ENCODE data around the gene CSGALNACT2. TPM values are rescaled to one million over a fixed set of nuclear protein-coding genes. Genes with fewer than 3 reads are reported as not detected.
"Not testable (repeated sequence)": the region's sequence is repeated elsewhere in the genome, so short reads cannot be mapped to it uniquely, and the experiment has no call there.

CSGALNACT2 gene
- total and polyA plus RNA-seq, 4 experiments from 2014 or later, result 21.1 to 48.2 (median 34.4) TPM

DNA sequence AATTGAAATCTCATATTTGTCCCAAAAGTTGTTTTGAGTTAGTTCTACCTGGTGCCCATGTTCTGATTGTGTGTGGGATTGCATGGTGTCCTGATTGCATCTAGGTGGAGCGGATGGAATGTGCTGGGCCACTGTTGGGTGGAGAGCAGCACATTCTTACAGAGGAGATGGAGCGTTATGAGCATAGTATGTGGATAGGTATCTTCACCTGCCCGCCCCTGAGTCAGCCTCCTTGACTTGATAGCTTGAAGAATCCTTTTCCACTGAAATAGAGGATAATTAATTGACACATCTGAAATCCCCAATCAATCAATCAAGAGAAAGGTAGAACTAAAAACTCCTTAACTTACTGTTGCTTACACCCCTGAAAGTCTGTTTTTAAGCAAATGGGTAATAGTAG lies 45.5 kb downstream of the CSGALNACT2 start:
- peaks cover 24% of the 10 kb centered on the region for H3K36me3 ChIP-seq (ENCODE audit: insufficient read depth, low read length)
- H3K9me3 Mint-ChIP-seq; H3K4me3 Mint-ChIP-seq; H3K27ac ChIP-seq (ENCODE audit: low read depth, low read length); H3K4me1 Mint-ChIP-seq; H3K4me3 ChIP-seq (ENCODE audit: low read length in 2 of 2); H3K9me3 ChIP-seq (ENCODE audit: control insufficient read depth in 1 of 2, low read length in 2 of 2); H3K27me3 ChIP-seq (ENCODE audit: insufficient read depth, low read length); H3K4me1 ChIP-seq (ENCODE audit: insufficient read depth, low read length); CTCF ChIA-PET (ENCODE audit: partially characterized antibody); H3K27me3 Mint-ChIP-seq; POLR2A ChIA-PET (ENCODE audit: partially characterized antibody); intact Hi-C loops (cut with micrococcal nuclease); DNase-seq: not testable (repeated sequence)
- Mint-ChIP-seq H3K36me3 (peaks cover 62 to 73% of the 10 kb centered on the region in 2 donors), H3K27ac (peak overlapping the region in 1 of 7 donors; percentile 82)

DNA sequence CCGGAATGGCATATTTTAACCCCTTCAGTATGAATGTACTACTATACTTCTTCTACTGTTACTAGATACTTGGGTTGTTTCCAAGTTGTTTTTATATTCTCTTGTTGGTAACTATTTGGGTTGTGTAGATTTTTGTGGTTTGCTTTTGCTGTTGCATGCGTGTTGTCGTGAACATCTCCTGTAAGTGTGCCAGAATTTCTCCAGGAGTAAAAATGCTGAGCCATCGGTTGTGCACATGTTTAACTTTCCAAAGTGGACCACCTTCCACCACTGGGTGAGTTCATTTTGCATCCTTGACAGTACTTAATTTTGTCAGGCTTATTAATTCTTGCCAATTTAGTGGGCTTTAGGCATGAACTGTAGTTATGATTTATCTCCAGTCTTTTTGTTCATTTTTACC lies 47.9 kb downstream of the CSGALNACT2 start:
- no peaks in the 10 kb centered on the region for H3K9me3 Mint-ChIP-seq
- ChIA-PET POLR2A (ENCODE audit: partially characterized antibody) (no interaction called here), CTCF (ENCODE audit: partially characterized antibody) (no interaction called here)
- no peak overlapping the region for H3K4me3 Mint-ChIP-seq
- H3K36me3 Mint-ChIP-seq, result peaks cover 48 to 55% of the 10 kb centered on the region in 2 donors
- H3K4me1 ChIP-seq (ENCODE audit: insufficient read depth, low read length), result no peaks in the 10 kb centered on the region
- H3K27ac Mint-ChIP-seq, result peak overlapping the region in 1 of 7 donors; percentile 8
- no peaks in the 10 kb centered on the region for H3K27me3 Mint-ChIP-seq
- H3K4me3 ChIP-seq (ENCODE audit: low read length in 2 of 2), result no peak overlapping the region
- peaks cover 0 to 3% (median 0%) of the 10 kb centered on the region in 4 donors for H3K4me1 Mint-ChIP-seq
- H3K36me3 ChIP-seq (ENCODE audit: insufficient read depth, low read length), result peaks cover 11% of the 10 kb centered on the region
- H3K27ac ChIP-seq (ENCODE audit: low read depth, low read length), result no peak overlapping the region
- H3K27me3 ChIP-seq (ENCODE audit: insufficient read depth, low read length), result no peaks in the 10 kb centered on the region
- DNase-seq, result no peak
- H3K9me3 ChIP-seq (ENCODE audit: control insufficient read depth in 1 of 2, low read length in 2 of 2), result no peaks in the 10 kb centered on the region
- intact Hi-C loops (cut with micrococcal nuclease), result no loop called here

DNA sequence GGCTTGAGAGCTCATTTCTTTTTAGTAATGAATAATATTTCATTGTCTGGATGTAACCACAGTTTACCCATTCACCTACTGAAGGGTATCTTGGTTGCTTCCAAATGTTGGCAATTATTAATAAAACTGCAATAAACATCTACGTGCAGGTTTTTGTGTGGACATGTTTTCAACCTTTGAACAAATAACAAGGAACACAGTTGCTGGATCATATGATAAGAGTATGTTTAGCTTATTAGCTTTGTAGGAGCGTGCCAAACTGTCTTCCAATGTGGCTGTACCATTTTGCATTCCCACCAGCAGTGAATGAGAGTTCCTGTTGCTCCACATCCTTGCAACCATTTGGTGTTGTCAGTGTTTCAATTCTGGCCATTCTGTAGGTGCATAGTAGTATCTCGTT lies 49.0 kb downstream of the CSGALNACT2 start:
- no peak overlapping the region for H3K27ac ChIP-seq (ENCODE audit: low read depth, low read length)
- H3K27me3 ChIP-seq (ENCODE audit: insufficient read depth, low read length), result no peaks in the 10 kb centered on the region
- Mint-ChIP-seq H3K36me3 (peaks cover 46 to 48% of the 10 kb centered on the region in 2 donors), H3K27ac (no peak overlapping the region), H3K4me1 (peaks cover 0 to 2% (median 0%) of the 10 kb centered on the region in 4 donors), H3K9me3 (no peaks in the 10 kb centered on the region), H3K27me3 (no peaks in the 10 kb centered on the region), H3K4me3 (no peak overlapping the region)
- ChIA-PET POLR2A (ENCODE audit: partially characterized antibody) (no interaction called here), CTCF (ENCODE audit: partially characterized antibody) (no interaction called here)
- no peaks in the 10 kb centered on the region for H3K9me3 ChIP-seq (ENCODE audit: control insufficient read depth in 1 of 2, low read length in 2 of 2)
- H3K36me3 ChIP-seq (ENCODE audit: insufficient read depth, low read length), result peaks cover 7% of the 10 kb centered on the region
- intact Hi-C loops (cut with micrococcal nuclease), result no loop called here
- no peak for DNase-seq
- no peaks in the 10 kb centered on the region for H3K4me1 ChIP-seq (ENCODE audit: insufficient read depth, low read length)
- H3K4me3 ChIP-seq (ENCODE audit: low read length in 2 of 2), result no peak overlapping the region

DNA sequence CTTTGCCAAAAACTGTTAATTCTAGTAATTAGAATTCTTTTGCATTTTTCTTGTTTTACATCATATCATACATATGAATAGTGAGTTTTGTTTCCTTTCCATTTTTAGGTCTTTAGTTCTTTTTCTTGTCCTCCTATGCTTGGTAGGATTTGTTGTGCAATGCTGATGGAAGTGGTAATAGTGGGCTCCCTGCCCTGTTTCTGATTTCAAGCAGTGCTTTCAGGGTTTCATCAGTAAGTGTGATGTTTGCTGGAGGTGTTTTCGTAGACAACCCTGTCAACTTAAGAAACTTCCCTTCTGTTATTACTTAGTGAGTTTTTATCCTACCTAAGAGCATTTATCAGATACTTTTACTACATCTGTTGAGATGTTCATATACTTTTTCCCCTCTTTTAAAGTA lies 50.5 kb downstream of the CSGALNACT2 start:
- Histone ChIP-seq H3K36me3 (ENCODE audit: insufficient read depth, low read length) (no peaks in the 10 kb centered on the region), H3K9me3 (ENCODE audit: control insufficient read depth in 1 of 2, low read length in 2 of 2) (no peaks in the 10 kb centered on the region), H3K27me3 (ENCODE audit: insufficient read depth, low read length) (no peaks in the 10 kb centered on the region), H3K4me1 (ENCODE audit: insufficient read depth, low read length) (no peaks in the 10 kb centered on the region), H3K4me3 (ENCODE audit: low read length in 2 of 2) (no peak overlapping the region), H3K27ac (ENCODE audit: low read depth, low read length) (no peak overlapping the region)
- POLR2A ChIA-PET (ENCODE audit: partially characterized antibody), result no interaction called here
- Mint-ChIP-seq H3K36me3 (peaks cover 34% of the 10 kb centered on the region in 2 donors), H3K4me3 (no peak overlapping the region), H3K4me1 (peaks cover 0 to 8% (median under 1%) of the 10 kb centered on the region in 4 donors), H3K27ac (peak overlapping the region in 2 of 7 donors; percentile 15 to 76), H3K9me3 (no peaks in the 10 kb centered on the region), H3K27me3 (no peaks in the 10 kb centered on the region)
- CTCF ChIA-PET (ENCODE audit: partially characterized antibody), result no interaction called here
- intact Hi-C loops (cut with micrococcal nuclease), result no loop called here
- DNase-seq, result no peak

DNA sequence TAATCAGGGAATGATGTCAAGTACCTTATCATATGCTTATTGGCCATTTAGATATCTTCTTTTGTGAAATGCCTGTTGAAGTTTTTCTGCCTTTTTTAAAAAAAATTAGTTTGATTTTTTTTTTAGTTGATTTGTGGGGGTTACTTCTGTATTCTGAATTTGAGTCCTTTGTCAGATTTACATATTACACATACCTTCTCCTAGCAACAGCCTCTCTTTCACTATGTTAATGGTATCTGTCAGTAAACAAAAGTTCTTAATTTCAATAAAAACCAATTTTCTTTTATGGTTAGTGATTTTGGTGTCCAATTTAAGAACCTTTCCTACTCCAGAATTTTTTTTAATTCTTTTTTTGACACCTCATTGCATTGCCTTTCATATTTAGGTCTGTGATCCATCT lies 52.0 kb downstream of the CSGALNACT2 start:
- no peaks in the 10 kb centered on the region for H3K27me3 ChIP-seq (ENCODE audit: insufficient read depth, low read length)
- DNase-seq, result no peak
- intact Hi-C loops (cut with micrococcal nuclease), result no loop called here
- no peaks in the 10 kb centered on the region for H3K4me1 ChIP-seq (ENCODE audit: insufficient read depth, low read length)
- H3K9me3 ChIP-seq (ENCODE audit: control insufficient read depth in 1 of 2, low read length in 2 of 2), result no peaks in the 10 kb centered on the region
- Mint-ChIP-seq H3K27me3 (no peaks in the 10 kb centered on the region), H3K36me3 (peaks cover 30 to 32% of the 10 kb centered on the region in 2 donors), H3K4me1 (peaks cover 0 to 12% (median 2%) of the 10 kb centered on the region in 4 donors), H3K4me3 (no peak overlapping the region), H3K9me3 (no peaks in the 10 kb centered on the region), H3K27ac (peak overlapping the region in 2 of 7 donors; percentile 42 to 58)
- H3K4me3 ChIP-seq (ENCODE audit: low read length in 2 of 2), result no peak overlapping the region
- CTCF ChIA-PET (ENCODE audit: partially characterized antibody), result interaction anchor here (0.6 kb wide), 1 partner anchor 22 kb away, joined by 3 read pairs; no protein-coding TSS in a partner anchor
- POLR2A ChIA-PET (ENCODE audit: partially characterized antibody), result no interaction called here
- no peak overlapping the region for H3K27ac ChIP-seq (ENCODE audit: low read depth, low read length)
- no peaks in the 10 kb centered on the region for H3K36me3 ChIP-seq (ENCODE audit: insufficient read depth, low read length)

DNA sequence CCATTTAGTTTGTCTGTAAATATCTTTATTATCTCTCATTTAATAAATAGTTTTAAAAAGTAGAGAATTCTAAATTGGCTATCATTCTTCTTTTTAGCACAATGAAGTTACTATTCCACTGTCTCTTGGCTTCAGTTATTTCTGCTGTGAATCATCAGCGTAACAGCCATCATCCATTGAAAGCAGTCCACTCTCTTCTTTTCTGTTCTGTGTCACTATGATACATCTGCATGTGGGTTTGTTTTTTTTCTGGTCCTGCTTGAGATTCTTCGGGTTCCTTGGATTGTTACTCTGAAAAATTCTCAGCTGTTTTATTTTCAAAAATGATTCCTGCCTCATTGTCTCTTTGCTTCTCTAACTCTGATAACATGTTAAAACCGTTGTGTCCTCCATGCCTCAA lies 52.5 kb downstream of the CSGALNACT2 start:
- H3K36me3 ChIP-seq (ENCODE audit: insufficient read depth, low read length), result no peaks in the 10 kb centered on the region
- no peak for DNase-seq
- no peaks in the 10 kb centered on the region for H3K9me3 ChIP-seq (ENCODE audit: control insufficient read depth in 1 of 2, low read length in 2 of 2)
- no peaks in the 10 kb centered on the region for H3K9me3 Mint-ChIP-seq
- ChIA-PET CTCF (ENCODE audit: partially characterized antibody) (interaction anchor here (1.6 kb wide), 1 partner anchor 11 kb away, joined by 5 read pairs; no protein-coding TSS in a partner anchor), POLR2A (ENCODE audit: partially characterized antibody) (no interaction called here)
- no peak overlapping the region for H3K4me3 Mint-ChIP-seq
- no peak overlapping the region for H3K27ac ChIP-seq (ENCODE audit: low read depth, low read length)
- H3K4me1 ChIP-seq (ENCODE audit: insufficient read depth, low read length), result no peaks in the 10 kb centered on the region
- no peak overlapping the region for H3K4me3 ChIP-seq (ENCODE audit: low read length in 2 of 2)
- H3K4me1 Mint-ChIP-seq, result peaks cover 0 to 12% (median 2%) of the 10 kb centered on the region in 4 donors
- intact Hi-C loops (cut with micrococcal nuclease), result no loop called here
- peaks cover 29 to 31% of the 10 kb centered on the region in 2 donors for H3K36me3 Mint-ChIP-seq
- peak overlapping the region in 2 of 7 donors; percentile 32 to 58 for H3K27ac Mint-ChIP-seq
- H3K27me3 Mint-ChIP-seq, result no peaks in the 10 kb centered on the region
- H3K27me3 ChIP-seq (ENCODE audit: insufficient read depth, low read length), result no peaks in the 10 kb centered on the region

DNA sequence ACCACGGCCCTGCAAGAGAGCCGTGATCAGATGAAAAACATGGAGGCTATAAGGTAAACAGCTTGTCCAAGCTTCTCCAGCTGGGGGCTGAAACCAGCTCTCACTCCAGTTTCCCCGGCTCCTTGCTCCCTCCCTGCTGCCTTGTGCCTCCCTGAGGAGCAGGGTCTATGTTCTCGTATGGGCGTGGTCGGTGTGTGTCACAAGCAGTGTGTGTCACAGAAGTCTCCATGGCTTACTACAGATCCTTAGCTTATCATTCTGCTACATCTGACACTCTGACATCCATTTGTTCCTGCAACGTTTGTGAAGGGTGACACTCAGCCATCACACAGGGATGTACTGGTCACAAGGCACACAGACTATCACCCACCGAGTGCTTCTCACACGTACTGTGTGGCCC lies 54.6 kb downstream of the CSGALNACT2 start:
- no peak for DNase-seq
- Histone ChIP-seq H3K36me3 (ENCODE audit: insufficient read depth, low read length) (no peaks in the 10 kb centered on the region), H3K27me3 (ENCODE audit: insufficient read depth, low read length) (no peaks in the 10 kb centered on the region), H3K4me1 (ENCODE audit: insufficient read depth, low read length) (no peaks in the 10 kb centered on the region), H3K27ac (ENCODE audit: low read depth, low read length) (no peak overlapping the region), H3K9me3 (ENCODE audit: control insufficient read depth in 1 of 2, low read length in 2 of 2) (no peaks in the 10 kb centered on the region), H3K4me3 (ENCODE audit: low read length in 2 of 2) (no peak overlapping the region)
- Mint-ChIP-seq H3K4me1 (peaks cover 0 to 12% (median under 1%) of the 10 kb centered on the region in 4 donors), H3K27me3 (no peaks in the 10 kb centered on the region), H3K9me3 (peaks cover 0 to 4% (median 0%) of the 10 kb centered on the region in 8 donors), H3K36me3 (peaks cover 12 to 15% of the 10 kb centered on the region in 2 donors), H3K4me3 (no peak overlapping the region), H3K27ac (peak overlapping the region in 1 of 7 donors; percentile 50)
- intact Hi-C loops (cut with micrococcal nuclease), result no loop called here
- POLR2A ChIA-PET (ENCODE audit: partially characterized antibody), result interaction anchor here (1.4 kb wide), 1 partner anchor 63 kb away, joined by 4 read pairs; no protein-coding TSS in a partner anchor
- CTCF ChIA-PET (ENCODE audit: partially characterized antibody), result interaction anchor here (0.7 to 3.0 kb wide), 3 partner anchors 9 to 53 kb away, joined by 3 to 19 read pairs (median 10); no protein-coding TSS in a partner anchor

Measured in CD4-positive, alpha-beta memory T cell (primary cell).